ENCODE measurements around the gene PRSS36. TPM values are rescaled to one million over a fixed set of nuclear protein-coding genes. Genes with fewer than 3 reads are reported as not detected.

The PRSS36 gene
- total RNA-seq, 1 experiment from 2014 or later = 1.3 TPM

DNA sequence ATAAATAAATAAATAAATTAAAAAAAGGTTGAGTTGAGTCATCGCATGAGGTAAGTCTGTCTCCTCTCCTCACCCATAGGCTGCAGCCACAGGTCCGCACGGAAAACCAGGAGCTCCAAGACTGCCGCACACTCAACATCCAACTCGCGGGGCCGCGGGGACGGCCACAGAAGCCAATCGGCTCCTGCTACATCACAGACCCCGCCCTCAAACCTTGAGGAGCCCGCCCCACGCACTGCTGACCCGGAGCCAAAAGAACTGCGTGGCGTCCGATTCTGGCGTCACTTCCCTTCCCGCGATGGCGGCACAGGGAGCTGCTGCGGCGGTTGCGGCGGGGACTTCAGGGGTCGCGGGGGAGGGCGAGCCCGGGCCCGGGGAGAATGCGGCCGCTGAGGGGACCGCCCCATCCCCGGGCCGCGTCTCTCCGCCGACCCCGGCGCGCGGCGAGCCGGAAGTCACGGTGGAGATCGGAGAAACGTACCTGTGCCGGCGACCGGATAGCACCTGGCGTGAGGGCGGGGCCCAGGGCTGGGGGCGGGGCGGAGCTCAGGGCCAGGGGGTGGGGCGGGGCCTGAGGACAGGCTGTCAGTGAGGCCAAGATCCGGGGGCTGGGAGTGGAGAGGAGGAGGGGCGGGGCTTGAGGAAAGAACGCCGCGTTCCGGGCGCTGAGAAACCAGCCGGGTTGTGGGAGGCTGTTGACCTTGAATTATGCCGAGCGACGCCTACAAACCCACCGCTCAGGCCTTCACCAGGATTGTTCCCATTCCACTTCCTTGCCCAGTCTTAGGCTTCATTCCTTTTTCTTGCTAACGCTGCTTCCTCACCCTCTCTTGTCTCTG is 32.3 kb downstream of the PRSS36 start, which contains the start of gene KAT8 (continued):
- TF ChIP-seq MYBL2 (CRISPR knock-in tag; IDR thresholded peaks at IDR 0.05) (no peak), SP1 (CRISPR knock-in tag; conservative IDR thresholded peaks at IDR 0.05) (peak; percentile 97), FOXP1 (CRISPR knock-in tag; IDR thresholded peaks at IDR 0.05; ENCODE audit: borderline replicate concordance) (0 out of 2 replicates have a peak, but pooled peaks have one; percentile 40), NR2C2 (CRISPR knock-in tag; IDR thresholded peaks at IDR 0.05) (peak; percentile 98), PRDM15 (CRISPR knock-in tag; IDR thresholded peaks at IDR 0.05) (no peak), CREM (CRISPR knock-in tag; IDR thresholded peaks at IDR 0.05) (peak; percentile 97), HMGA2 (CRISPR knock-in tag; IDR thresholded peaks at IDR 0.05) (peak; percentile 40; the same call in 1 of the 2 replicates), MAX (CRISPR knock-in tag; IDR thresholded peaks at IDR 0.05) (peak; percentile 70), ZNF219 (CRISPR knock-in tag; IDR thresholded peaks at IDR 0.05; ENCODE audit: borderline replicate concordance) (0 out of 2 replicates have a peak, but pooled peaks have one; percentile 37), KAT7 (CRISPR knock-in tag; IDR thresholded peaks at IDR 0.05; ENCODE audit: borderline replicate concordance) (no peak), JUN (CRISPR knock-in tag; IDR thresholded peaks at IDR 0.05) (0 out of 2 replicates have a peak, but pooled peaks have one; percentile 80), SMAD4 (CRISPR knock-in tag; IDR thresholded peaks at IDR 0.05) (peak; percentile 45; the same call in 1 of the 2 replicates), ZBTB43 (CRISPR knock-in tag; IDR thresholded peaks at IDR 0.05) (peak; percentile 38; the same call in 1 of the 2 replicates), ZNF232 (CRISPR knock-in tag; IDR thresholded peaks at IDR 0.05) (no peak)
- TF ChIP-seq, protein P1, sequence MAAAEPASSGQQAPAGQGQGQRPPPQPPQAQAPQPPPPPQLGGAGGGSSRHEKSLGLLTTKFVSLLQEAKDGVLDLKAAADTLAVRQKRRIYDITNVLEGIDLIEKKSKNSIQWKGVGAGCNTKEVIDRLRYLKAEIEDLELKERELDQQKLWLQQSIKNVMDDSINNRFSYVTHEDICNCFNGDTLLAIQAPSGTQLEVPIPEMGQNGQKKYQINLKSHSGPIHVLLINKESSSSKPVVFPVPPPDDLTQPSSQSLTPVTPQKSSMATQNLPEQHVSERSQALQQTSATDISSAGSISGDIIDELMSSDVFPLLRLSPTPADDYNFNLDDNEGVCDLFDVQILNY (CRISPR knock-in tag; IDR thresholded peaks at IDR 0.05) = peak; percentile 69
- TF ChIP-seq, protein P2, sequence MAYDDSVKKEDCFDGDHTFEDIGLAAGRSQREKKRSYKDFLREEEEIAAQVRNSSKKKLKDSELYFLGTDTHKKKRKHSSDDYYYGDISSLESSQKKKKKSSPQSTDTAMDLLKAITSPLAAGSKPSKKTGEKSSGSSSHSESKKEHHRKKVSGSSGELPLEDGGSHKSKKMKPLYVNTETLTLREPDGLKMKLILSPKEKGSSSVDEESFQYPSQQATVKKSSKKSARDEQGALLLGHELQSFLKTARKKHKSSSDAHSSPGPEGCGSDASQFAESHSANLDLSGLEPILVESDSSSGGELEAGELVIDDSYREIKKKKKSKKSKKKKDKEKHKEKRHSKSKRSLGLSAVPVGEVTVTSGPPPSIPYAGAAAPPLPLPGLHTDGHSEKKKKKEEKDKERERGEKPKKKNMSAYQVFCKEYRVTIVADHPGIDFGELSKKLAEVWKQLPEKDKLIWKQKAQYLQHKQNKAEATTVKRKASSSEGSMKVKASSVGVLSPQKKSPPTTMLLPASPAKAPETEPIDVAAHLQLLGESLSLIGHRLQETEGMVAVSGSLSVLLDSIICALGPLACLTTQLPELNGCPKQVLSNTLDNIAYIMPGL (CRISPR knock-in tag; IDR thresholded peaks at IDR 0.05) = 0 out of 2 replicates have a peak, but pooled peaks have one; percentile 23
- TF ChIP-seq, protein P3, sequence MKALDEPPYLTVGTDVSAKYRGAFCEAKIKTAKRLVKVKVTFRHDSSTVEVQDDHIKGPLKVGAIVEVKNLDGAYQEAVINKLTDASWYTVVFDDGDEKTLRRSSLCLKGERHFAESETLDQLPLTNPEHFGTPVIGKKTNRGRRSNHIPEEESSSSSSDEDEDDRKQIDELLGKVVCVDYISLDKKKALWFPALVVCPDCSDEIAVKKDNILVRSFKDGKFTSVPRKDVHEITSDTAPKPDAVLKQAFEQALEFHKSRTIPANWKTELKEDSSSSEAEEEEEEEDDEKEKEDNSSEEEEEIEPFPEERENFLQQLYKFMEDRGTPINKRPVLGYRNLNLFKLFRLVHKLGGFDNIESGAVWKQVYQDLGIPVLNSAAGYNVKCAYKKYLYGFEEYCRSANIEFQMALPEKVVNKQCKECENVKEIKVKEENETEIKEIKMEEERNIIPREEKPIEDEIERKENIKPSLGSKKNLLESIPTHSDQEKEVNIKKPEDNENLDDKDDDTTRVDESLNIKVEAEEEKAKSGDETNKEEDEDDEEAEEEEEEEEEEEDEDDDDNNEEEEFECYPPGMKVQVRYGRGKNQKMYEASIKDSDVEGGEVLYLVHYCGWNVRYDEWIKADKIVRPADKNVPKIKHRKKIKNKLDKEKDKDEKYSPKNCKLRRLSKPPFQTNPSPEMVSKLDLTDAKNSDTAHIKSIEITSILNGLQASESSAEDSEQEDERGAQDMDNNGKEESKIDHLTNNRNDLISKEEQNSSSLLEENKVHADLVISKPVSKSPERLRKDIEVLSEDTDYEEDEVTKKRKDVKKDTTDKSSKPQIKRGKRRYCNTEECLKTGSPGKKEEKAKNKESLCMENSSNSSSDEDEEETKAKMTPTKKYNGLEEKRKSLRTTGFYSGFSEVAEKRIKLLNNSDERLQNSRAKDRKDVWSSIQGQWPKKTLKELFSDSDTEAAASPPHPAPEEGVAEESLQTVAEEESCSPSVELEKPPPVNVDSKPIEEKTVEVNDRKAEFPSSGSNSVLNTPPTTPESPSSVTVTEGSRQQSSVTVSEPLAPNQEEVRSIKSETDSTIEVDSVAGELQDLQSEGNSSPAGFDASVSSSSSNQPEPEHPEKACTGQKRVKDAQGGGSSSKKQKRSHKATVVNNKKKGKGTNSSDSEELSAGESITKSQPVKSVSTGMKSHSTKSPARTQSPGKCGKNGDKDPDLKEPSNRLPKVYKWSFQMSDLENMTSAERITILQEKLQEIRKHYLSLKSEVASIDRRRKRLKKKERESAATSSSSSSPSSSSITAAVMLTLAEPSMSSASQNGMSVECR (CRISPR knock-in tag; IDR thresholded peaks at IDR 0.05; ENCODE audit: borderline replicate concordance) = peak; percentile 72; the same call in 1 of the 2 replicates
